ENCODE data around the gene TCTN2.

TCTN2 gene

GRCh38 chr12:123686636-123687190 is 15.8 kb downstream of the TCTN2 start:
- no peak for DNase-seq (ENCODE audit: low read depth in 2 of 2)

DNA sequence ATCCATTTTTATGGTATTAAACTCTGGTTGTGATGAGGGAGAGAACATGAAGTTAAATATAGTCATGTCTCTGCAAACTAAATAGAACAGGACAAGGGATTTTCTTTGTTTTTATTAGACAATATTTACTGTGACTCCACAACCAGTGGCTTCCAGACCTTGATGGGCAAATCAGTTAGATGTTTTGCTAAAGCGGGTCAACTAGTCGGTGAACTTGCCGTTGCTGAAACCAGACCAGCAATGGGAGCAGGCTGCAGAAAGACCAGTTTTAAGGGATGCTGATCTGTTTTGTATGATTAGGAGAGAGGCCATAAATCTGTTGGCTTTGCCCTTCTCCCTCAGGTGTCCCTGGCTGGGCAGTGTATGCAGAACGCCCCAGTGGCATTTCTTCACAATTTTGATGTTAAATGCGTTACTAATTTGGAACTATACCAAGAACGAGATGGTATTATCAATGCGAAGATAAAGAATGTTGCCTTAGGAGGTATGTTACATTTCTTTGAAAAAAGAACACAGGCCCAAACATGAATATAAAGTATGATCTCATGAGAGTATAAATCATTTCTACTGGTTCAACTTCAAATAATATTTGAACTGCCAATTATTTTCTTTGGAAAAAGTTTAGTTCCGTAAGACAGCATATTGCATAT is 19.4 kb downstream of the TCTN2 start:
- DNase-seq (ENCODE audit: low read depth in 2 of 2) = no peak

DNA sequence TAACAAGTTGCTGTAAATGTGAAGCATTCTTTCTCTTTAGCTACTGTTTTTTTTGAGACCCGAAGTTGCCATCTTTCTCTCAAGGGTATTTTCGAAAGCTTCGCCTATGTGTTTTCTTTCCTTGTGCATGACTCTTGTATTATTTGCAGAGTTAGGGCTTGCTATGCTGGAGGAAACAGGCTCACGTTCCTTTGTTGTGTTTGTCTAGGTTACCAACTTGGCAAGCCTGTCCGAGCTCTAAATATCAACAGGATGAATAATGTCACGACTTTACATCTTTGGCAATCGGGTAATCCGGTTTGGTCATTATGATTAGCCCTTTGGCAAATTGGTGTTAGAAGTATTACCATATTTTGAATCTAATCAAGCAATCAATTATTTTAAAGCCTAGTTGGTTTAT is 25.3 kb downstream of the TCTN2 start:
- no peak for DNase-seq (ENCODE audit: low read depth in 2 of 2)

GRCh38 chr12:123696646-123697045 is 25.7 kb downstream of the TCTN2 start:
- DNase-seq (ENCODE audit: low read depth in 2 of 2) = no peak

DNA sequence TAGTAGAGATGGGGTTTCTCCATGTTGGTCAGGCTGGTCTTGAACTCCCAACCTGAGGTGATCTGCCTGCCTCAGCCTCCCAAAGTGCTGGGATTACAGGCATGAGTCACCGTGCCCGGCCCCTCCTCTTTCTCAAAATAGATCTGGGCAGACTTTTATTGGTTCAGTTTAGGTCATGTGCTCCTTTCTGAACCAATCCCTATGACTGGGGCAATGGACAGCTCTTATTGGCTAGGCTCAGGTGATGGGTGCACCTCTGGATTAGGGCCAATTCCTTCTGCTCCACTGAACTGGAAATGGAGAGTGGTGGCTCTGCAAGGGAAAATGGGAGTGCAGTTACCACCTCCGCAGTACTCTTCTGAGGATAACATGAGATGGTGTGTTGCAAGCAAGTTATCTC is 35.0 kb downstream of the TCTN2 start:
- DNase-seq (ENCODE audit: low read depth in 2 of 2) = no peak

GRCh38 chr12:123707466-123707865 is 36.6 kb downstream of the TCTN2 start:
- DNase-seq (ENCODE audit: low read depth in 2 of 2) = no peak

GRCh38 chr12:123712780-123713319 is 41.9 kb downstream of the TCTN2 start:
- no peak for DNase-seq (ENCODE audit: low read depth in 2 of 2)

DNA sequence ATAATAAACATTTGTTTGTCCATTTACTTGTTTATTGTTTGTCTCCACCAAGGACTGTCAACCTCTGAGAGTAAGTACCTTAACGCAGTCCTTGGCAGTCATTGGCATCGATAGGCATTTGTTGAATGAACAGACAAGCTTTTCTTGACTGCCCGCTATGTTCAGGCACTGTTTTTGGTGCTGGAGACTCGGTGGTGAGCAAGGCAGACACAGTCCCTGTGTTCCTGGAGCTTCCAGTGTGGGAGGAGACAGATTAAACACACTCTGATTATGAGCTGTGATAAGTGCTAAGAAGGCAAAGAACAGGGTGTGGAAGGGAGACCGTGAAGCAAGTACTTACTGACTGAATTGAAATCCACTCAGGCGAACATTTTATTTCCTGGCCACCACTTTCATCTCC is 42.5 kb downstream of the TCTN2 start:
- DNase-seq (ENCODE audit: low read depth in 2 of 2) = no peak

- DNase-seq (ENCODE audit: low read depth in 2 of 2) = no peak
These were observed 43.1 kb downstream of the TCTN2 start for GRCh38 chr12:123713823-123714585.

DNA sequence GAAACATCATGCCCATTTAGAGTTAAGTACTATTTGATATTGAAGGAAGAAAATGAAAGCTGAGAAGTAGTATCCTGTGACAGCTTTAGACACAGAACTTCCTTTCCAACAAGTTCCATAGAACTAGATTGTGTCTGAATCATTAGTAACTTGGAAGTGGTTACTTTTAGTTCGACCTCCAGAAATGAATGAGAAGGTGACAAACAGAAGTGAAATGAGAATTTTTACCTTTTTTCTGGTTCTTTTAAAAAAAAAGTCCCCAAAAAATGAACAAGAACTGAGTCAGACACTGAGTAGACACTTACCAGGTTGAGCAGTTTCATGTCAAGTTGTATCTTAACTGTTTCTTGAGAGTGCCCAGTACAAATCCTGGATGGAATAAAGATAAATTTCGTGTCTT is 44.3 kb downstream of the TCTN2 start:
- no peak for DNase-seq (ENCODE audit: low read depth in 2 of 2)

DNA sequence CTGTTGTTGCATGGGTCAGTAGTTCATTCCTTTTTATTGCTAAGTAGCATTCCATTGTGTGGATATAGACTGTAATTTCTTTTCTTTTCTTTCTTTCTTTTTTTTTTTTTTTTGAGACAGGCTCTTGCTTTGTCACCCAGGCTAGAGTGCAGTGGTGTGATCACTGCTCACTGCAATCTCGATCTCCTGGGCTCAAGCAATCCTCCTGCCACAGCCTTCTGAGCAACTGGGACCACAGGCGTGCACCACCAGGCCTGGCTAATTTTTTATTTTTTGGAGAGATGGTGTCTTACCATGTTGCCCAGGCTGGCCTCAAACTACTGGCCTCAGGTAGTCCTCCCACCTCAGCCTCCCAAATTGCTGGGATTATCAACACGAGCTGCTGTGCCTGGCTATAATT is 46.4 kb downstream of the TCTN2 start:
- no peak for DNase-seq (ENCODE audit: low read depth in 2 of 2)

- no peak for DNase-seq (ENCODE audit: low read depth in 2 of 2)
These were observed 49.4 kb downstream of the TCTN2 start for GRCh38 chr12:123720141-123720814.

GRCh38 chr12:123721245-123721644 is 50.3 kb downstream of the TCTN2 start:
- DNase-seq (ENCODE audit: low read depth in 2 of 2) = no peak

DNA sequence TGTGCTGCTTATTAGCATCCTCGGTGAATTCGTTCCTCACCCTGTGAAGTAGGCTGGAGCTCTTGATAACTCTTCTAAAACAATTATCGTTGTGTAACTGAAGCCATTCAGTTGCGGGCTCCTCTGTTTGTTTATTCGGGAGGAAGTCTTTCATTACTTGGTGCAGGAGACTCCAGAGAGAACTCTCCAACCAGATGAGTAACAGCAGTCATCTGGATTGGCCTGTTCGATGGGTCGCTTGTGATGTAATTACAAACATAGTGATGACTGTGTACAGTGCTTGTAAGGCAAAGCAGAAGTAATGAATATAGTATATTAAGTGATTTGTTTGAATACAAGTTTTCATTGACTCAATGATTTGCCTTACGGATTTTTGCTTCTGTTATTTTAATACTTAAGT is 52.1 kb downstream of the TCTN2 start:
- DNase-seq (ENCODE audit: low read depth in 2 of 2) = no peak

GRCh38 chr12:123723765-123724164 is 52.9 kb downstream of the TCTN2 start:
- DNase-seq (ENCODE audit: low read depth in 2 of 2) = peak in 1 of 2 donors; percentile 24

- no peak for DNase-seq (ENCODE audit: low read depth in 2 of 2)
These were observed 55.3 kb downstream of the TCTN2 start for GRCh38 chr12:123726244-123726643.

GRCh38 chr12:123726962-123727361 is 56.0 kb downstream of the TCTN2 start:
- DNase-seq (ENCODE audit: low read depth in 2 of 2) = no peak

DNA sequence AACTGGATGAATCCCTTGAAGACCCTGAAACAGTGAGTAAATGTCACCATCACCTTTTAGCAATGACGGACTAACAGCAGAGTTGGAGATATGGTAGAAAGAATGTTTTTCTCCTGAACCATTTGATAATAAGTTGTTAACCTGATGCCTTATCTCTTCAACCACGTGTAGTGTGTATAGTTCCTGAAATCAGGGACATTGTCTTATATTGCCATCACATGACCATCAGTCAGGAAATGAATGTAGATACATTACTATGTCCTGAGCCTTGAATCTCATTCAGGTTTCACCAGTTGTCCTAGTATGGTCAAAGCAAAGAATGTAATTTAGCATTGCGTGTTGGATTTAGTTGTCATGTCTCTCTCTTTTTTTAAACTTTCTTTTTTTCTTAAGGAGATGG is 57.0 kb downstream of the TCTN2 start:
- no peak for DNase-seq (ENCODE audit: low read depth in 2 of 2)

DNA sequence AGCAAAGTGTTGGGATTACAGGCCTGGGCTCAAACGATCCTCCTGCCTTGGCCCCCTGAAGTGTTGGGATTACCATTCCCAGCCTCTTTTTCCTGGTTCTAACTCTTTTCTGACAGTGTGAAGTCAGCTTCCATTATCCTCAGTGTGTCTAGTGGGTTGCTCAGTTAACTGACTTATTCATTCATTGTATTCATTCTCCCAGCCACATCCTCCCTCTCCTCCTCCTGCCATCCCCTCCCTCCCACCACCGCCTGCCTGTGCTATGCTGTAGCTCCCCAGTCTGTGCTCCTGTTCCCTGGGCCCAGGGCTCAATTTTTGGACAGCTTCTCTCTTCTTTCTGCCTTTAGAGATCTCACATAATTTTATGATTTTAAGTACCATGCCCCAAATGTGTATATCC is 60.7 kb downstream of the TCTN2 start:
- DNase-seq (ENCODE audit: low read depth in 2 of 2) = no peak

DNA sequence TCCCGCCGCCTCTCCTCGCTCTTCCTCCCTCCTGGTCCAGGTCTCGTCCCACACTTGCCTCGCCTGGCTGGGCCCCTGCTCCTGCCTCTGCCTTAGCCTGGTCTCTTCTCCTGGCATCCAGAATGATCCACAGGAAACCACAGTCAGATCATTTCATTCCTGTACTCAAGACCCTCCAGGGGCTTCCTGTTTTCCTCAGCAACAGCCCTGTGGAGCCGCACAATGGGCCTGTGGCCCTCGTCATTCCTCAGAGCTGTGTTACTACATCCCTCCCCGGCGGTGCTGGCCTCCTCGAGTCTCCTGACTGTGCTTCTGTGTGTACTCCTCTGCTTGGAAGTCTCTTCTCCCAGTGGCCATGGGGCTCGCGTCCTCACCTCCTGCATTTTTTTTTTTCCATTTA is 61.3 kb downstream of the TCTN2 start:
- no peak for DNase-seq (ENCODE audit: low read depth in 2 of 2)

- DNase-seq (ENCODE audit: low read depth in 2 of 2) = no peak
These were observed 62.3 kb downstream of the TCTN2 start for GRCh38 chr12:123733229-123733628.

GRCh38 chr12:123734268-123734667 is 63.4 kb downstream of the TCTN2 start:
- DNase-seq (ENCODE audit: low read depth in 2 of 2) = no peak
